Measurements from ENCODE around the gene CORO2A. TPM values are rescaled to one million over a fixed set of nuclear protein-coding genes. Genes with fewer than 3 reads are reported as not detected.

The CORO2A gene
- polyA plus RNA-seq, 3 donors from 2014 or later = 1.6 to 2.5 (median 2.1) TPM

DNA sequence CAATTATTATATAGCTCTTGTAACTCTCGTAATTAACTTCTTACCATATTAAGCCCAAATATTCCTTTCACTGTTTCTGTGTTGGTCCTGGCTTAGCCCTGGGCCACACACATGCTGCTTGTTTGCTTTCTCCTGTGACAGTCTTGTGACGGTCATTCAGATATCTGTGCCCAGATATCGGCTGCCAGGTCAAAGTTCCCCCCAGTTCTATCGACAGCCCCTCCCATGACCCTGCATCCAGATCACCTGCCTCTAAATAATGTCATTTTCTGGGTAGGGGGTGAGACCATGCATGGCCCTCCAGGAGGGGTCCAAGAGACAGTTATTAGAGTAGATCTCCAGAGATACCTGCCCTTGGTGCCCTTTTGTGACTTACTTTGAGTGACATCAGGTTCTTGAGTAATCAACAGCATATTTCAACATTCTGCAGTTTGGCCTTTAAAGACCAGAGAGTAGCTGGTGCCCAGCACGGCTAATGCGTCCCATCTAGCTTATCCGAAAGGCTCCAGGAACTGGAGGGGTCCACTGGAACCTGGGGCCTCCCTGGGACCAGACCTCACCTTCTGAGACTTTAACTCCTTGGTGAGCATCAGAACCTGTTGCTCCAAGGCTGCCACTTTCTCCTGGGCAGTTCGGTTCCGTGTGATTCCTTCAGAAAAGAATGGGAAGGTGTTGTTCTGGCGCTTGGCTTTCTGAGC, 36.1 kb upstream of the CORO2A start:
- no peak for DNase-seq
- H3K4me3 Mint-ChIP-seq = no peak overlapping the region
- no peaks in the 10 kb centered on the region for H3K9me3 Mint-ChIP-seq
- H3K36me3 Mint-ChIP-seq = peaks cover 9 to 37% (median 13%) of the 10 kb centered on the region in 3 donors
- H3K4me1 Mint-ChIP-seq = no peaks in the 10 kb centered on the region
- H3K27me3 Mint-ChIP-seq (ENCODE audit: low read depth in 3 of 3) = no peaks in the 10 kb centered on the region
- H3K27ac Mint-ChIP-seq = no peak overlapping the region

DNA sequence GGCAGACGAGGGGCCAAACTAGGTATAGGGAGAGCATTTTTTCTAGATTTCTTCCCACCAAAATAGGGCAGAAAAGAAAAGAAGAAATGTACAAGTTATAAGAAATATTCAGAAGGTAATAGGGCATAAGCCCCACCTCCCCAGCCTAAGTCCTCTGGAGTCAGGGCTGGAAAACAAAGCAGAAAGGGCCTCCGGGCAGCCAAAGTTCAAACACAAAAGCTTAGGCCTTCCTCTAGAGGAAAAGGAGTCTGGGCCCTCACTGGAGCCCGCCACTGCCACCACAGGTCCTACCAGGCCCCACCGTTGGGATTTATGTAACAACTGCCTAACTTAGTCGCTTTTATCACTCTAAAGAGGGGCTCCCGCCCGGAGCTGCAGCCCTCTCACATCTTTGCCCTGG, 35.4 kb upstream of the CORO2A start:
- Mint-ChIP-seq H3K4me1 (no peaks in the 10 kb centered on the region), H3K36me3 (peaks cover 13 to 39% (median 17%) of the 10 kb centered on the region in 3 donors), H3K27me3 (ENCODE audit: low read depth in 3 of 3) (no peaks in the 10 kb centered on the region), H3K9me3 (no peaks in the 10 kb centered on the region), H3K27ac (no peak overlapping the region), H3K4me3 (no peak overlapping the region)
- DNase-seq = no peak

GRCh38 chr9:98226957-98227356, 34.5 kb upstream of the CORO2A start:
- H3K4me1 Mint-ChIP-seq = no peaks in the 10 kb centered on the region
- no peaks in the 10 kb centered on the region for H3K9me3 Mint-ChIP-seq
- H3K27me3 Mint-ChIP-seq (ENCODE audit: low read depth in 3 of 3) = no peaks in the 10 kb centered on the region
- no peak for DNase-seq
- H3K27ac Mint-ChIP-seq = no peak overlapping the region
- no peak overlapping the region for H3K4me3 Mint-ChIP-seq
- H3K36me3 Mint-ChIP-seq = peaks cover 17 to 41% (median 18%) of the 10 kb centered on the region in 3 donors

DNA sequence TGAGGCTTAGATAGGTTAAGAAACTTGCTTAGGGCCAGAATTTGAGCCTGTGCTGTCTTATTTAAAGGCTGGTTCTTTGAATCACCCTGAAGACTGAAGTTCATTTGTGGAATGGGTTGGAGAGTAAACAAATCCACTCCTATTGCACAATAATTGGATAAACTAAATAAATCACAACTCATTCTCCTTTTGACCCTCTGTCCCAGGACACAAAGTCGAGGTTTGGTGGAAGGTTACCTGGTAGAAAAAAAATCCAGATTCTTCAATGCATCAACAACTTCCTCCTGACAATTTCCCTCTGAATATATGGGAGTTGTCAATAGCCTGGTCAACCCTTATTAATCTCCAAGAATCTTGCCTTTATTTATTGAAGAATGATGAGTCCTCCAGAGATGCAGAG, 34.1 kb upstream of the CORO2A start:
- H3K27ac Mint-ChIP-seq = no peak overlapping the region
- H3K36me3 Mint-ChIP-seq = peaks cover 18 to 42% (median 21%) of the 10 kb centered on the region in 3 donors
- DNase-seq = no peak
- H3K4me3 Mint-ChIP-seq = no peak overlapping the region
- no peaks in the 10 kb centered on the region for H3K9me3 Mint-ChIP-seq
- H3K27me3 Mint-ChIP-seq (ENCODE audit: low read depth in 3 of 3) = no peaks in the 10 kb centered on the region
- H3K4me1 Mint-ChIP-seq = no peaks in the 10 kb centered on the region

DNA sequence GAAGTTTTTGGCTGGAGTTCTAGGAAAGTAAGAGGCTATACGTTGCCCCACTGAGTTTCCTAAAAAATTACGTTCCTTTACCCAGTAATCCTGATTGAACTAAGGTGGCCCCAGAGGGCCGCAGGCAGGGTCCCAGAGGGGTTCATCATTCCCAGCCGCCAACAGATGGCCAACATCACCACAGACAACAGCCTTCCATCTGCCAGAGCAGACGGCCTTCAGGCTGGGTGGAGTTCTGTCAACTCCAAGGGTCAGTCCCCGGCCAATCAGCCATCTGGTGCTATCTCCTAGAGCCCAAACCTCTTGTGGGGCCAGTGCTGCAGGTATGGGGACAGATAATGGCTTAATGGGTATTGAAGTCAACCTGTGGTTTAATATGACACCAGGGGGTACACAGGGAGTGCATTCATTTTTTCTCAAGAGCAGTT, 32.6 kb upstream of the CORO2A start:
- no peaks in the 10 kb centered on the region for H3K9me3 Mint-ChIP-seq
- peaks cover 18 to 36% (median 22%) of the 10 kb centered on the region in 3 donors for H3K36me3 Mint-ChIP-seq
- no peak for DNase-seq
- H3K27me3 Mint-ChIP-seq (ENCODE audit: low read depth in 3 of 3) = no peaks in the 10 kb centered on the region
- no peak overlapping the region for H3K27ac Mint-ChIP-seq
- no peak overlapping the region for H3K4me3 Mint-ChIP-seq
- no peaks in the 10 kb centered on the region for H3K4me1 Mint-ChIP-seq

GRCh38 chr9:98222885-98223691, 30.7 kb upstream of the CORO2A start:
- Mint-ChIP-seq H3K27ac (peak overlapping the region in 1 of 6 donors; percentile 42), H3K9me3 (no peaks in the 10 kb centered on the region), H3K36me3 (peaks cover 18 to 35% (median 33%) of the 10 kb centered on the region in 3 donors), H3K27me3 (ENCODE audit: low read depth in 3 of 3) (peaks cover 0 to under 1% (median 0%) of the 10 kb centered on the region in 3 donors), H3K4me1 (no peaks in the 10 kb centered on the region), H3K4me3 (no peak overlapping the region)
- DNase-seq = no peak

DNA sequence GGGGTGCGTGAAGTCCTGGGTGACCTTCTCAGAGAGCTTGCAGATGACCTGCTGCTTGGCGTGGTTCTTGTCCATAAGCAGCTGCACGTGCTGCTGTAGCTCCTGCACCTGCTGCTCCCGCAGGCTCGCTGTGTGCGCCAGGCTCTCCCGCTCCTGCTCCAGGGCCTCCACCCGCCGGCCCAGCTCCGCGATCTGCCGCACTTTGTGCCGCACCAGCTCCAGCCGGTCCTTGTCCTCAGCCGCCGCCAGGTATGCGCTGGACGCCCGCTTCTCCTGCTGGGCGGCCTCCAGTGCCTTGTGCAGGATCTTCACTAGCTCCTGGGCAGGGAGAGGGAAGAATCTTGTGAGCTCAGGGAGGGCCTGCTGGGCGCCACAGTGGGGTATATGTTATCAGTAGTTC, 28.5 kb upstream of the CORO2A start:
- Mint-ChIP-seq H3K4me3 (no peak overlapping the region), H3K4me1 (no peaks in the 10 kb centered on the region), H3K9me3 (no peaks in the 10 kb centered on the region), H3K36me3 (peaks cover 12 to 31% (median 30%) of the 10 kb centered on the region in 3 donors), H3K27ac (no peak overlapping the region), H3K27me3 (ENCODE audit: low read depth in 3 of 3) (peaks cover 0 to 2% (median 0%) of the 10 kb centered on the region in 3 donors)
- DNase-seq = no peak

DNA sequence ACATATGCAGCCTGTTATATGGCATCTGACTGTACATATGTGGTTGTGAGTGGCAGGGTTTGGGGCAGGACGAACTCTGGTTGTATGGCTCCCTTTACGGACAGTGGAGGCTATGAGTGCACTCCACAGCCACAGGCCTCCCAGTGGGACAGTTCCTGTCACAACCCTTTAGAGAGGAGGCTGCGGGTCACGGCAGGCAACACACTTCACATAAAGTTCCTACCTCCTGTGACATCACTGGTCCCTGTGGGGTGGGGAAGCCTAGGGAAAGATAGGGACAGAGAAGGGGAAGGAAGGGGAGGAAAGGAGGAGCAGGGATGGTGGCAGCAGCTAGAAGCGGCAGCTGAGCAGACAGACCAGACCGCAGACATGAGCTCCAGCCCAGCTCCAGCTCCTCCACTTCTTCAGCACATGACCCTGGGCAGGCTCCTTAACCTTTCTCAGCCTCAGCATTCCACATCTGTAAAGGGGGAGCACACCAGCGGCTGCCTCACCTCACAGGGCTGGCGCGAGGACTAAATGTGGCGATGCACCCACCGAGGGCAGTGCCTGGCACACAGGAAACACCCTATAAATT, 27.4 kb upstream of the CORO2A start:
- Mint-ChIP-seq H3K4me3 (no peak overlapping the region), H3K27ac (no peak overlapping the region), H3K27me3 (ENCODE audit: low read depth in 3 of 3) (peaks cover 0 to 2% (median 0%) of the 10 kb centered on the region in 3 donors), H3K9me3 (no peaks in the 10 kb centered on the region), H3K36me3 (peaks cover 12 to 31% (median 30%) of the 10 kb centered on the region in 3 donors), H3K4me1 (no peaks in the 10 kb centered on the region)
- no peak for DNase-seq

DNA sequence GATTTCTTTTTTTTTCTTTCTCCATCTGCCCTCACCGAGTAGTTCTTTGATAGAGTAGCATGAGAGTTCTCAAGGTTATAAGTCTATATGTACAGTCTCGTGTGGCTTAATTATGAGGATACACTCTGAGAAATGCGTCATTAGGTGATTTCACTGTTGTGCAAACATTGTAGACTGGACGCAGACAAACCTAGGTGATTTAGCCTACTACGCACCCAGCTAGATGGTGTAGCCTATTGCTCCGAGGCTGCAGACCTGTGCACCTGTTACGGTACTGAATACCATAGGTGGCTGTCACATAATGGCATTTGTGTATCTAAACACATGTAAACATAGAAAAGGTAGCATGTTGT, 26.9 kb upstream of the CORO2A start:
- no peaks in the 10 kb centered on the region for H3K4me1 Mint-ChIP-seq
- H3K9me3 Mint-ChIP-seq = no peaks in the 10 kb centered on the region
- H3K4me3 Mint-ChIP-seq = no peak overlapping the region
- H3K27ac Mint-ChIP-seq = no peak overlapping the region
- peaks cover 12 to 31% (median 30%) of the 10 kb centered on the region in 3 donors for H3K36me3 Mint-ChIP-seq
- peaks cover 0 to 2% (median 0%) of the 10 kb centered on the region in 3 donors for H3K27me3 Mint-ChIP-seq (ENCODE audit: low read depth in 3 of 3)
- DNase-seq = no peak

DNA sequence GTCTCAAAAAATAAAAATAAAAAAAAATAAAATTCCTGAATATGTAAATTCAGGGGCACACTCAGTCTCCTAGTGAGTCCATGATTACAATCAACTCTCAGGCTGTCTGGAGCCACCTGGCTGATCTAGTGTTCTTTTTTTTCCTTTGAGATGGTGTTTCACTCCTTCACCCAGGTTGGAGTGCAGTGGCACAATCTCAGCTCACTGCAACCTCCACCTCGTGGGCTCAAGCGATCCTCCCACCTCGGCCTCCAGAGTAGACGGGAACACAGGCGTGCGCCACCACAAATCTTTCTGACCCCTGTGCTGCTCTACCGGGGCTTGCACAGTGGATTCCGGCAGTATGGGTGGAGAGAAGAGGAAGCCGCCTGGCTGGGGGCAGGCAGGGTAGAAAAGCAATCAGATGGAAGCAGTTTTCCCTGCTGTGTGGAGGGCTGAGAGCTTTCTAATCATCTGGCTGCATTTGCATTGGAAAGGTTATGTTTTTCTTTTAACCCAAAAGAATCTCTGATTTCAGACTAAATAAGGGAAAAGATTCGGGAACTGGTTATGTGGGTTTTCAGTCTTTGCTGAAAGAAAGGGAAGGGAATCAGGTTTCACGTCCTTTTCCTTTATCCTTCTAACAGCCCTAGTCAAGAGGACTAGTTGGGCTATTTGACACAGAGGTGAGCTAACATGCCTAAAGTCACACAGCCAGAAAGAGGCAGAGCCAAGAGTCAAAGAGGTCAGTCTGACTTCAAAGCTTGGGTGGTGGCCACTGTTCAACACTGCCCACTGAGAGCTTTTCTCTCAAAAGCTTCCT, 26.3 kb upstream of the CORO2A start:
- no peak for DNase-seq
- H3K27ac Mint-ChIP-seq = no peak overlapping the region
- H3K4me1 Mint-ChIP-seq = no peaks in the 10 kb centered on the region
- no peaks in the 10 kb centered on the region for H3K9me3 Mint-ChIP-seq
- peaks cover 12 to 31% (median 30%) of the 10 kb centered on the region in 3 donors for H3K36me3 Mint-ChIP-seq
- peaks cover 0 to 2% (median 0%) of the 10 kb centered on the region in 3 donors for H3K27me3 Mint-ChIP-seq (ENCODE audit: low read depth in 3 of 3)
- H3K4me3 Mint-ChIP-seq = no peak overlapping the region

DNA sequence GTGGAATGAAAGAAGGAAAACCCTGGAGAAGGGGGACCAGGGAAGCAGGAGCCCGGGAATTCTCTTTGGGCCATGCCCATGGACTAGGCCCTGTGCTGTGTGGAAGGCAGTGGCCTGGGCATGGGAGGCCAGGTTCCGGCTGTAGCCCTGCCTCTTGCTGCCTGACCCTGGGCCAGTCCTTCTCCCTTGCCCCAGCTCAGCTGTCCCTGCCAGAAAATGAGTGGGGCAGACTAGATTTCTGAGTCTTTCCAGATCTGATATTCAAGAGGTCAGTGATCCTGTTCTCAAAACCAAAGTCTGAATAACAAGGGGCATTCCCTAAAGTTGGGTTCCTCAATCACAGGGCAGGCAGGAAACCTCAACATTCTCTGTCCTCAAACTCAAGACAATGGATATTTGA, 24.8 kb upstream of the CORO2A start:
- H3K36me3 Mint-ChIP-seq = peaks cover 14 to 30% (median 29%) of the 10 kb centered on the region in 3 donors
- DNase-seq = no peak
- H3K4me1 Mint-ChIP-seq = no peaks in the 10 kb centered on the region
- peaks cover 0 to 2% (median 0%) of the 10 kb centered on the region in 3 donors for H3K27me3 Mint-ChIP-seq (ENCODE audit: low read depth in 3 of 3)
- no peak overlapping the region for H3K4me3 Mint-ChIP-seq
- no peaks in the 10 kb centered on the region for H3K9me3 Mint-ChIP-seq
- no peak overlapping the region for H3K27ac Mint-ChIP-seq

- no peaks in the 10 kb centered on the region for H3K9me3 Mint-ChIP-seq
- peaks cover 14 to 25% (median 20%) of the 10 kb centered on the region in 3 donors for H3K36me3 Mint-ChIP-seq
- H3K27ac Mint-ChIP-seq = no peak overlapping the region
Measured at GRCh38 chr9:98216391-98216790, 24.0 kb upstream of the CORO2A start.

GRCh38 chr9:98215821-98216220, 23.4 kb upstream of the CORO2A start:
- Mint-ChIP-seq H3K4me1 (no peaks in the 10 kb centered on the region), H3K9me3 (no peaks in the 10 kb centered on the region), H3K27me3 (ENCODE audit: low read depth in 3 of 3) (peaks cover 0 to 2% (median 0%) of the 10 kb centered on the region in 3 donors), H3K27ac (no peak overlapping the region), H3K4me3 (no peak overlapping the region), H3K36me3 (peaks cover 14 to 22% (median 18%) of the 10 kb centered on the region in 3 donors)
- DNase-seq = no peak

More at GRCh38 chr9:98216391-98216790, 24.0 kb upstream of the CORO2A start:
- Mint-ChIP-seq H3K4me1 (no peaks in the 10 kb centered on the region), H3K27me3 (ENCODE audit: low read depth in 3 of 3) (peaks cover 0 to 2% (median 0%) of the 10 kb centered on the region in 3 donors), H3K4me3 (no peak overlapping the region)
- no peak for DNase-seq

All from immature natural killer cell (primary cell).